K562 (cell line): ENCODE data around the gene LMBR1. TPM values are rescaled to one million over a fixed set of nuclear protein-coding genes. Genes with fewer than 3 reads are reported as not detected.
"Not testable (repeated sequence)": the region's sequence is repeated elsewhere in the genome, so short reads cannot be mapped to it uniquely, and the experiment has no call there.

ENCODE experiments used
- ATAC-seq: fragments of 200-7000 bp; cut with Tn5 transposase; 3 replicates; pipeline ENCODE4 v1.9.1; 2020; ENCODE audit warnings: moderate library complexity
- BruUV-seq: library from RNA; stranded (reverse); fragments of 400-500 nt; replicated peaks from 2 replicates; lab custom pipeline; 2021; lab: Mats Ljungman, UMichigan
- CTCF ChIA-PET: fragments of 300-600 bp; formaldehyde crosslinking; extraction: SDS; loops from one replicate; lab custom pipeline; 2021; ENCODE audit warnings: low intra/inter-chr PET ratio; lab: Yijun Ruan, JAX
- POLR2A ChIA-PET: fragments of 300-600, 350-650 bp; sonication (Branson Sonifier 250); formaldehyde crosslinking; extraction: SDS; loops from one replicate; lab custom pipeline; 2021; ENCODE audit warnings: antibody characterized with exemption, inconsistent platforms; lab: Yijun Ruan, JAX
- DNase-seq, 4 experiments: peaks; one replicate each; pipeline versions ENCODE4 v3.0.0 to v3.0.0-alpha.2; 2011 to 2018; ENCODE audit warnings: low spot score in 3 of 4, mixed read lengths in 3 of 4; ENCODE audit errors: extremely low read depth in 1 of 4
- FAIRE-seq: peaks from 2 replicates; lab custom pipeline; 2011; peaks lifted over from hg19 to GRCh38; lab: Jason Lieb, UNC
- H2AFZ ChIP-seq: 2 replicates; pipeline ENCODE4 v1.6.0; 2011; ENCODE audit warnings: low read depth, low read length, control low read depth, inconsistent platforms
- H3K27ac ChIP-seq: fragments of 200-600 bp; 3 replicates; pipeline ENCODE4 v1.8.0; 2011; ENCODE audit warnings: low read depth, mild to moderate bottlenecking, control low read depth, inconsistent platforms, low read length, moderate library complexity, mixed read lengths; ENCODE audit errors: extremely low read depth
- H3K27me3 ChIP-seq, 2 experiments: fragments of 300-600 bp in 1 of 2; 2 replicates in 1 of 2; 3 replicates in 1 of 2; pipeline versions ENCODE4 v1.6.0 to v1.8.0; 2011; ENCODE audit warnings: inconsistent platforms in 2 of 2, low read length in 2 of 2, mild to moderate bottlenecking in 1 of 2, mixed read lengths in 1 of 2, moderate library complexity in 1 of 2; ENCODE audit not compliant: control insufficient read depth in 2 of 2, insufficient read depth in 2 of 2
- H3K36me3 ChIP-seq: fragments of 300-600 bp; 3 replicates; pipeline ENCODE4 v1.8.0; 2011; ENCODE audit warnings: mild to moderate bottlenecking, low read length, inconsistent platforms; ENCODE audit not compliant: control insufficient read depth, insufficient read depth
- H3K4me1 ChIP-seq, 2 experiments: fragments of 200-600 bp in 1 of 2; replicated peaks in 1 of 2; 2 replicates in 1 of 2; 3 replicates in 1 of 2; pipeline versions ENCODE4 v1.5.1 to v1.8.0; 2011; ENCODE audit warnings: inconsistent platforms in 2 of 2, low read length in 2 of 2, mild to moderate bottlenecking in 1 of 2, mixed read lengths in 1 of 2, moderate library complexity in 1 of 2; ENCODE audit not compliant: control insufficient read depth in 2 of 2, insufficient read depth in 2 of 2
- H3K4me2 ChIP-seq: 2 replicates; pipeline ENCODE4 v1.6.1; 2011; ENCODE audit warnings: low read length, control low read depth, inconsistent platforms, mixed read lengths; ENCODE audit not compliant: insufficient read depth
- H3K4me3 ChIP-seq: fragments of 200-600 bp; sonication (generic), shearing (Covaris generic); 2 replicates; pipeline ENCODE4 v1.5.1; 2016; ENCODE audit warnings: control low read depth, inconsistent platforms
- H3K79me2 ChIP-seq: fragments of 200-600 bp; 3 replicates; pipeline ENCODE4 v1.8.0; 2011; ENCODE audit warnings: low read length, inconsistent platforms; ENCODE audit not compliant: control insufficient read depth, insufficient read depth
- H3K9ac ChIP-seq, 2 experiments: 2 replicates each; pipeline versions ENCODE4 v1.6.0 to v1.6.1; 2011; ENCODE audit warnings: low read depth in 2 of 2, low read length in 2 of 2, control low read depth in 1 of 2, inconsistent platforms in 1 of 2, mild to moderate bottlenecking in 1 of 2, mixed read lengths in 1 of 2; ENCODE audit not compliant: insufficient read depth in 1 of 2
- H3K9me1 ChIP-seq: one replicate; pipeline ENCODE4 v1.6.0; 2011; ENCODE audit warnings: inconsistent platforms, mild to moderate bottlenecking, low read length, moderate library complexity; ENCODE audit not compliant: control insufficient read depth, insufficient read depth
- H3K9me3 ChIP-seq: replicated peaks from 2 replicates; pipeline ENCODE4 v1.5.1; 2011; ENCODE audit warnings: low read depth, low read length, inconsistent platforms; ENCODE audit not compliant: control insufficient read depth, insufficient read depth
- H4K20me1 ChIP-seq: replicated peaks from 2 replicates; pipeline ENCODE4 v1.6.1; 2011; ENCODE audit warnings: low read length, inconsistent platforms, mixed read lengths; ENCODE audit not compliant: control insufficient read depth, insufficient read depth
- BCOR ChIP-seq: fragments of 450-650 bp; IDR thresholded peaks from 2 replicates; pipeline ENCODE4 v1.6.1; 2016
- ESRRA ChIP-seq: fragments of 450-650 bp; IDR thresholded peaks from 2 replicates; pipeline ENCODE4 v1.6.1; 2014; ENCODE audit warnings: low read depth, mild to moderate bottlenecking, moderate library complexity, borderline replicate concordance
- HDGF ChIP-seq: fragments of 450-650 bp; IDR thresholded peaks from 2 replicates; pipeline ENCODE4 v1.6.1; 2016
- HLTF ChIP-seq: fragments of 450-650 bp; IDR thresholded peaks from 2 replicates; pipeline ENCODE4 v1.6.1; 2016
- SMARCA5 ChIP-seq: fragments of 450-650 bp; IDR thresholded peaks from 2 replicates; pipeline ENCODE4 v1.6.1; 2016
- TGIF2 ChIP-seq: sonication (generic); formaldehyde crosslinking; IDR thresholded peaks from 2 replicates; pipeline ENCODE4 v1.8.1; 2022; ENCODE audit warnings: mild to moderate bottlenecking, missing genetic modification reagents, moderate library complexity
- TRIM24 ChIP-seq, 2 experiments: fragments of 450-650 bp; IDR thresholded peaks; 2 replicates each; pipeline ENCODE4 v1.6.1; 2016
- TRIM28 ChIP-seq: fragments of 450-650 bp; IDR thresholded peaks from 2 replicates; pipeline ENCODE4 v1.6.1; 2017
- ZNF184 ChIP-seq: sonication (generic); formaldehyde crosslinking; IDR thresholded peaks from 2 replicates; pipeline ENCODE4 v1.5.0; 2020; ENCODE audit warnings: missing genetic modification reagents
- WGBS: fragments of 100-300 bp; shearing (Covaris generic); methylation state at CpG from one replicate; pipeline ENCODE4 v1.1.6; 2016; ENCODE audit warnings: low coverage, mixed read lengths; ENCODE audit not compliant: insufficient coverage; ENCODE audit errors: missing lambda C conversion rate; 5-methylcytosine and 5-hydroxymethylcytosine counted together
- in situ Hi-C: fragments of 300-500 bp; cut with MboI; formaldehyde crosslinking; loops from 4 replicates; pipeline ENCODE4 v1.15.0; 2018; ENCODE audit warnings: inconsistent platforms, mixed read lengths
- intact Hi-C: fragments of 100-400 bp; cut with micrococcal nuclease; formaldehyde crosslinking; loops from 2 replicates; pipeline ENCODE4 v1.14.2; 2022
- polyA plus RNA-seq, 8 experiments: library from polyadenylated mRNA; depleted of rRNA in 4 of 8; stranded (reverse) in 5 of 8; unstranded in 3 of 8; fragments of >200 nt; fragmentation: Nextera tagmentation in 2 of 8; fragmentation: Illumina TruSeq in 1 of 8; extraction: Ambion mirVana in 2 of 8; extraction: Trizol in 1 of 8; gene quantifications; 2 replicates each; pipeline versions ENCODE4 v1.2.1 to v1.2.3, GENCODE V29; 2011 to 2014; ENCODE audit warnings: inconsistent platforms in 1 of 8, missing spikeins in 1 of 8
- total RNA-seq, 7 experiments: library from RNA; depleted of rRNA in 6 of 7; stranded (reverse); fragments of >200 nt in 6 of 7; fragmentation: Illumina TruSeq in 2 of 7; extraction: Trizol in 2 of 7; gene quantifications; 2 replicates each; pipeline versions ENCODE4 v1.2.1 to v1.2.3, GENCODE V29; 2011 to 2021; ENCODE audit warnings: low replicate concordance in 1 of 7
- TF ChIP-seq, protein P1 (sequence below): fragments of 450-650 bp; formaldehyde crosslinking; IDR thresholded peaks from 2 replicates; pipeline ENCODE4 v1.4.0; 2022; ENCODE audit warnings: missing genetic modification characterization
- TF ChIP-seq, protein P2 (sequence below): fragments of 450-650 bp; formaldehyde crosslinking; IDR thresholded peaks from 2 replicates; pipeline ENCODE4 v1.4.0; 2020; ENCODE audit warnings: mild to moderate bottlenecking, moderate library complexity

The LMBR1 gene
- total and polyA plus RNA-seq, 9 of the 15 experiments (the other 6 are each of a cell fraction or from before 2014, with no cell fraction given), result 7.7 to 90.0 (median 59.9) TPM

DNA sequence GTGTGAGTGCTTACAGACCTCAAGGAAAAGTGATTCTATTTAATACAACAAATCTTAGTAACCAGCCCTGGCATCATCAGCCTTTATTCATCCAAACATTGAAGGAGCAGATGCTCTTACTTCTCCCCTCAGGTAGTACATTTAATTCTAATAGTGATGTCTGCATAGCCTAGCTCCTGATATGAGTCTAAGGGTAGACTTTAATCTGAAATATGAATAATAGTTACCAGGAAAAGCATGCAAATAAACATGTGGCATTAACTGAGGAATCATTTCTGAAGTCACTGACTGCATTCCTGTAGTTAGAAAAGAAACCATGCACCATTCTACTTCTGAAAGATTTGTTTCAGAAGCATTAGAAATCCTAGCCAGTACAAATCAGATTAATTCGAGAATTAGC lies 25.7 kb upstream of the LMBR1 start (continued):
- TF ChIP-seq, protein P1, sequence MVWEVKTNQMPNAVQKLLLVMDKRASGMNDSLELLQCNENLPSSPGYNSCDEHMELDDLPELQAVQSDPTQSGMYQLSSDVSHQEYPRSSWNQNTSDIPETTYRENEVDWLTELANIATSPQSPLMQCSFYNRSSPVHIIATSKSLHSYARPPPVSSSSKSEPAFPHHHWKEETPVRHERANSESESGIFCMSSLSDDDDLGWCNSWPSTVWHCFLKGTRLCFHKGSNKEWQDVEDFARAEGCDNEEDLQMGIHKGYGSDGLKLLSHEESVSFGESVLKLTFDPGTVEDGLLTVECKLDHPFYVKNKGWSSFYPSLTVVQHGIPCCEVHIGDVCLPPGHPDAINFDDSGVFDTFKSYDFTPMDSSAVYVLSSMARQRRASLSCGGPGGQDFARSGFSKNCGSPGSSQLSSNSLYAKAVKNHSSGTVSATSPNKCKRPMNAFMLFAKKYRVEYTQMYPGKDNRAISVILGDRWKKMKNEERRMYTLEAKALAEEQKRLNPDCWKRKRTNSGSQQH (CRISPR knock-in tag), result no peak
- TF ChIP-seq, protein P2, sequence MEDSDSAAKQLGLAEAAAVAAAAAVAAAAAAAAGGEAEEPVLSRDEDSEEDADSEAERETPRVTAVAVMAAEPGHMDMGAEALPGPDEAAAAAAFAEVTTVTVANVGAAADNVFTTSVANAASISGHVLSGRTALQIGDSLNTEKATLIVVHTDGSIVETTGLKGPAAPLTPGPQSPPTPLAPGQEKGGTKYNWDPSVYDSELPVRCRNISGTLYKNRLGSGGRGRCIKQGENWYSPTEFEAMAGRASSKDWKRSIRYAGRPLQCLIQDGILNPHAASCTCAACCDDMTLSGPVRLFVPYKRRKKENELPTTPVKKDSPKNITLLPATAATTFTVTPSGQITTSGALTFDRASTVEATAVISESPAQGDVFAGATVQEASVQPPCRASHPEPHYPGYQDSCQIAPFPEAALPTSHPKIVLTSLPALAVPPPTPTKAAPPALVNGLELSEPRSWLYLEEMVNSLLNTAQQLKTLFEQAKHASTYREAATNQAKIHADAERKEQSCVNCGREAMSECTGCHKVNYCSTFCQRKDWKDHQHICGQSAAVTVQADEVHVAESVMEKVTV, result no peak
- TF ChIP-seq HDGF (no peak), ESRRA (no peak), TGIF2 (CRISPR knock-in tag) (no peak)
- TF ChIP-seq, all 486 proteins: peak for 0

DNA sequence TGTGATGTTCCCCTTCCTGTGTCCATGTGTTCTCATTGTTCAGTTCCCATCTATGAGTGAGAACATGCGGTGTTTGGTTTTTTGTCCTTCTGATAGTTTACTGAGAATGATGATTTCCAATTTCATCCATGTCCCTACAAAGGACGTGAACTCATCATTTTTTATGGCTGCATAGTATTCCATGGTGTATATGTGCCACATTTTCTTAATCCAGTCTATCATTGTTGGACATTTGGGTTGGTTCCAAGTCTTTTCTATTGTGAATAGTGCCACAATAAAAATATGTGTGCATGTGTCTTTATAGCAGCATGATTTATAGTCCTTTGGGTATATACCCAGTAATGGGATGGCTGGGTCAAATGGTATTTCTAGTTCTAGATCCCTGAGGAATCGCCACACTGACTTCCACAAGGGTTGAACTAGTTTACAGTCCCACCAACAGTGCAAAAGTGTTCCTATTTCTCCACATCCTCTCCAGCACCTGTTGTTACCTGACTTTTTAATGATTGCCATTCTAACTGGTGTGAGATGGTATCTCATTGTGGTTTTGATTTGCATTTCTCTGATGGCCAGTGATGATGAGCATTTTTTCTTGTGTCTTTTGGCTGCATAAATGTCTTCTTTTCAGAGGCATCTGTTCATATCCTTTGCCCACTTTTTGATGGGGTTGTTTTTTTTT lies 16.7 kb upstream of the LMBR1 start:
- H3K36me3 ChIP-seq, H4K20me1 ChIP-seq, H3K4me1 ChIP-seq, H3K4me3 ChIP-seq, H3K9ac ChIP-seq, H2AFZ ChIP-seq, BruUV-seq, in situ Hi-C loops, H3K27me3 ChIP-seq, H3K79me2 ChIP-seq, DNase-seq, H3K9me3 ChIP-seq, H3K4me2 ChIP-seq, ATAC-seq, H3K9me1 ChIP-seq, H3K27ac ChIP-seq, POLR2A ChIA-PET, FAIRE-seq: not testable (repeated sequence)
- WGBS, result 45% methylated on average over 2 of the region's 3 CpGs
- TF ChIP-seq ZNF184 (CRISPR knock-in tag) (peak; percentile 94), TRIM28 (peak; percentile 63; the same call in 1 of the 2 replicates), HLTF (peak; percentile 64; the same call in 1 of the 2 replicates), BCOR (peak; percentile 58), SMARCA5 (peak; percentile 33; the same call in 1 of the 2 replicates), TRIM24 (IDR thresholded peaks at IDR 0.05) (0 out of 4 replicates have a peak, but pooled peaks of 1 of the 2 experiments have one; percentile 12)
- CTCF ChIA-PET, result interaction anchor here (0.8 to 2.0 kb wide), 2 partner anchors 40 to 341 kb away, joined by 7 to 18 read pairs; partner anchors contain the start of gene NOM1
- intact Hi-C loops, result loop anchor here (1.0 to 10.0 kb wide), 5 partner anchors 41 to 363 kb away; partner anchors contain the start of gene UBE3C
